Islet of Langerhans (tissue), 1 donor: ENCODE results near the gene MIF.
"Not testable (repeated sequence)": the region's sequence is repeated elsewhere in the genome, so short reads cannot be mapped to it uniquely, and the experiment has no call there.

Experiments
- FAIRE-seq: peaks from one replicate; lab custom pipeline; 2011; peaks lifted over from hg19 to GRCh38; lab: Jason Lieb, UNC

The MIF gene

GRCh38 chr22:23893945-23894709, at the start of gene MIF:
Gene MIF (plus strand): TSS chr22:23894383. CDS start chr22:23894475, 92 bp downstream.
- no peak for FAIRE-seq

GRCh38 chr22:23844739-23845202, 49.4 kb upstream of the MIF start:
- no peak for FAIRE-seq

- no peak for FAIRE-seq
Measured at GRCh38 chr22:23845265-23846080, 48.7 kb upstream of the MIF start.

GRCh38 chr22:23846081-23846469, 48.1 kb upstream of the MIF start:
- no peak for FAIRE-seq

GRCh38 chr22:23847310-23847920, 46.8 kb upstream of the MIF start:
- no peak for FAIRE-seq

- no peak for FAIRE-seq
Measured at GRCh38 chr22:23847991-23848864, 46.0 kb upstream of the MIF start.

- FAIRE-seq: no peak
Measured at GRCh38 chr22:23849009-23850006, 44.9 kb upstream of the MIF start.

- no peak for FAIRE-seq
Measured at GRCh38 chr22:23850136-23850611, 44.0 kb upstream of the MIF start.

- no peak for FAIRE-seq
Measured at GRCh38 chr22:23856721-23857605, 37.2 kb upstream of the MIF start.

- FAIRE-seq: no peak
Measured at GRCh38 chr22:23857606-23858483, 36.3 kb upstream of the MIF start, which contains the start of gene SLC2A11. Gene SLC2A11 (plus strand): TSS chr22:23857875. CDS start chr22:23858000, 125 bp downstream.

GRCh38 chr22:23858484-23858815, 35.7 kb upstream of the MIF start:
- FAIRE-seq: no peak

- no peak for FAIRE-seq
Measured at GRCh38 chr22:23859201-23859600, 35.0 kb upstream of the MIF start.

- not testable (repeated sequence) for FAIRE-seq
Measured at GRCh38 chr22:23860187-23860586, 34.0 kb upstream of the MIF start.

- no peak for FAIRE-seq
Measured at GRCh38 chr22:23862103-23862502, 32.1 kb upstream of the MIF start.

- FAIRE-seq: not testable (repeated sequence)
Measured at GRCh38 chr22:23864499-23865154, 29.6 kb upstream of the MIF start.

GRCh38 chr22:23868580-23868979, 25.6 kb upstream of the MIF start:
- FAIRE-seq: no peak

GRCh38 chr22:23874871-23875270, 19.3 kb upstream of the MIF start:
- FAIRE-seq: no peak

GRCh38 chr22:23875801-23876200, 18.4 kb upstream of the MIF start:
- no peak for FAIRE-seq
